Esophagus squamous epithelium (tissue), 5 donors: Measurements from ENCODE around the gene FBXW11. TPM values are rescaled to one million over a fixed set of nuclear protein-coding genes. Genes with fewer than 3 reads are reported as not detected.

Experiments used
- DNase-seq: peaks from one replicate; lab custom pipeline; 2025; lab: John Stamatoyannopoulos, UW
- H3K27ac ChIP-seq, 4 donors: fragments of 200-600 bp; sonication (generic); one replicate each; pipeline ENCODE4 v1.5.1; 2016 to 2019; ENCODE audit warnings: mild to moderate bottlenecking in 1 of 4
- H3K27me3 ChIP-seq, 4 donors: fragments of 200-600 bp; sonication (generic); 1 replicate in 3 of 4; 2 replicates in 1 of 4; pipeline versions ENCODE4 v1.5.1 to v1.6.0; 2017 to 2021; ENCODE audit warnings: antibody characterized with exemption in 1 of 4
- H3K36me3 ChIP-seq, 3 donors: fragments of 200-600 bp; sonication (generic); one replicate each; pipeline ENCODE4 v1.5.1; 2016 to 2019
- H3K4me1 ChIP-seq, 3 donors: fragments of 200-600 bp; sonication (generic); one replicate each; pipeline ENCODE4 v1.5.1; 2017 to 2019
- H3K4me3 ChIP-seq, 4 donors: fragments of 200-600 bp; sonication (generic); 1 replicate in 3 of 4; 2 replicates in 1 of 4; pipeline ENCODE4 v1.5.1; 2016 to 2019; ENCODE audit warnings: mild to moderate bottlenecking in 2 of 4, moderate library complexity in 1 of 4
- H3K9me3 ChIP-seq, 3 donors: fragments of 200-600 bp; sonication (generic); one replicate each; pipeline ENCODE4 v1.5.1; 2016 to 2019
- CTCF ChIP-seq, 6 experiments: fragments of 450-650 bp in 4 of 6; fragments of 200-600 bp in 2 of 6; sonication (generic) in 2 of 6; IDR thresholded peaks; one replicate each; pipeline ENCODE4 v1.5.1; 2016 to 2019; ENCODE audit warnings: antibody characterized with exemption in 6 of 6, mild to moderate bottlenecking in 4 of 6, moderate library complexity in 4 of 6
- POLR2A ChIP-seq, 4 donors: fragments of 450-650 bp; IDR thresholded peaks; one replicate each; pipeline ENCODE4 v1.6.1; 2017; ENCODE audit warnings: antibody characterized with exemption in 4 of 4, mild to moderate bottlenecking in 4 of 4, moderate library complexity in 3 of 4
- WGBS, 2 donors: methylation state at CpG; one replicate each; pipeline ENCODE4 v1.1.5; 2018; 5-methylcytosine and 5-hydroxymethylcytosine counted together
- intact Hi-C: fragments of 100-400 bp; cut with DNase I; formaldehyde crosslinking; loops from one replicate; pipeline ENCODE4 v1.15.0; 2022
- total RNA-seq, 4 donors: library from RNA; depleted of rRNA; stranded (reverse); fragments of >200 nt; gene quantifications; one replicate each; pipeline ENCODE4 v1.1.0, GENCODE V29; 2016
- donor health status: DM: yes; HTN: yes; CAD: no.

FBXW11 gene
- total RNA-seq, 4 donors from 2014 or later, result 43.5 to 63.2 (median 49.0) TPM

DNA sequence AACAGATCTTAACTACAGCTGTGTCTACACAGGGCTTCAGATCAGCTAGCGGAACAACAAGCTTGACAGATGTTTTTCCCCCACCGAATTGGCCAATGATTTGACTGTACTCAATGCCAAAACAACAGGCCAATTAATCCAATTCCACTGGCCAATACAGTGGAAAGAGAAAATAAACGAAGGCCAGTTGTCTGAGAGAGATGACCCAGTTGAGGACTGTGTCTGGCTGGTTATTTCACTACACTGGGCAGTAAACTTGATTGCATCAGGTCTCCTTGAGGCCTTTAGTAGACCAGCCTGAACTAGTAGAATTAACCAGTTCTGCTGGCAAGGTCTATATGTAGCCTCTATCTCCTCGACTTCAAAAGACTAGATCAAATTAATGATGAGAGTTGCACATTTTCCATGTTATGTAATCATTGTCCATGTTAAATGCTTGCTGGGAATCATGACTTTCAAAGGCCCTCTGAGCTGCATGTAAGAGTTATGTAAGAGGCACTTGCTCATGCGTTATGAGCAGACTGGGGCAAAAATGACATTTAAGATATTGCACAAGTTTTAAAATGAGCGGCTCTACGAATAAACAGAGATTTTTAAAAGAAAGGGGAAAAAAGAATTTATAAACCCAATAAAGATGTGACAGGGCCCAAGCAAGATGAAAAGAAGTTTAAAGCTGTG lies 192.5 kb downstream of the FBXW11 start:
- H3K9me3 ChIP-seq, result peaks cover 0 to 5% (median 0%) of the 10 kb centered on the region in 3 donors
- H3K4me1 ChIP-seq, result no peaks in the 10 kb centered on the region
- DNase-seq, result no peak
- H3K27me3 ChIP-seq, result peaks cover 0 to 10% (median 0%) of the 10 kb centered on the region in 4 donors
- TF ChIP-seq CTCF (IDR thresholded peaks at IDR 0.05) (no peak), POLR2A (IDR thresholded peaks at IDR 0.05) (no peak)
- H3K4me3 ChIP-seq, result no peak overlapping the region
- H3K27ac ChIP-seq, result no peak overlapping the region
- intact Hi-C loops, result no loop called here
- H3K36me3 ChIP-seq, result no peaks in the 10 kb centered on the region
- 70 to 75% methylated on average over 7 of the region's 7 CpGs for WGBS, 2 donors

- Histone ChIP-seq H3K4me1 (no peaks in the 10 kb centered on the region), H3K4me3 (no peak overlapping the region), H3K9me3 (peaks cover 0 to 5% (median 0%) of the 10 kb centered on the region in 3 donors), H3K27me3 (peaks cover 0 to 16% (median 0%) of the 10 kb centered on the region in 4 donors), H3K36me3 (no peaks in the 10 kb centered on the region), H3K27ac (no peak overlapping the region)
- TF ChIP-seq POLR2A (IDR thresholded peaks at IDR 0.05) (no peak), CTCF (IDR thresholded peaks at IDR 0.05) (no peak)
- DNase-seq, result no peak
- intact Hi-C loops, result no loop called here
- WGBS, 2 donors, result 79 to 86% methylated on average over 4 of the region's 4 CpGs
Observed at GRCh38 chr5:171813270-171813669, 193.2 kb downstream of the FBXW11 start.

Other genes starting within 250 kb of the FBXW11 start
- gene SMIM23, start 220.8 kb downstream of the FBXW11 start, total RNA-seq, result not detected
- 10 to 100 TPM in 1 of 4 donors, 1 to 10 TPM in 3; 5.4 to 15.6 (median 8.9) TPM for gene STK10, start 181.6 kb upstream of the FBXW11 start, total RNA-seq
- gene EFCAB9, start 187.5 kb upstream of the FBXW11 start, total RNA-seq, result not detected